Mammary epithelial cell (primary cell): ENCODE measurements around the gene ACSS2.

Experiments used
- EZH2 ChIP-seq: IDR thresholded peaks from 2 replicates; pipeline ENCODE4 v1.6.1; 2012; ENCODE audit warnings: low read length, inconsistent platforms, borderline replicate concordance
- TF ChIP-seq, protein P1 (sequence below), 2 donors: IDR thresholded peaks in 1 of 2; conservative IDR thresholded peaks in 1 of 2; 2 replicates each; pipeline ENCODE4 v1.5.1; 2011 to 2012; ENCODE audit warnings: inconsistent platforms in 2 of 2, low read length in 2 of 2, mild to moderate bottlenecking in 2 of 2, control low read depth in 1 of 2, low read depth in 1 of 2; ENCODE audit not compliant: insufficient read depth in 1 of 2; ENCODE audit errors: extremely low read depth in 1 of 2

DNA sequence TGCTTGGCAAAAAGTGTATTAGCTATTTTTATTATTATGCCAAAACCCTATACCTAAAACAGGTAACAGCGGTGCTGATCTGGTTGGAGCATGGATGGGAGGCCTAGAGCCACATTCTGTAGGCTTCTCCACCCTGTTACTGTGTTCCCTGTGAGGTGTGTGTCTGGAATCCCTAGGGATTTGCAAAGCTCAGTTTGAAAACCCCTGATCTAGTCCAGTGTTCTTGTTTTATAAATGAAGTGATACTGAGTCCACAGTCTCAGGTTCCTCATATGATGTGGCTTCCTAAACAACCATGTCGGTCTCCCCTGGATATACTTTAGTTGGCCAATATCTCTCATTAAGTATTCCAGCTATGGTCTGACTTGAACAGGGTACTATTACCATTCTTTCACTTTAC, 16.3 kb downstream of the ACSS2 start:
- TF ChIP-seq, protein P1, sequence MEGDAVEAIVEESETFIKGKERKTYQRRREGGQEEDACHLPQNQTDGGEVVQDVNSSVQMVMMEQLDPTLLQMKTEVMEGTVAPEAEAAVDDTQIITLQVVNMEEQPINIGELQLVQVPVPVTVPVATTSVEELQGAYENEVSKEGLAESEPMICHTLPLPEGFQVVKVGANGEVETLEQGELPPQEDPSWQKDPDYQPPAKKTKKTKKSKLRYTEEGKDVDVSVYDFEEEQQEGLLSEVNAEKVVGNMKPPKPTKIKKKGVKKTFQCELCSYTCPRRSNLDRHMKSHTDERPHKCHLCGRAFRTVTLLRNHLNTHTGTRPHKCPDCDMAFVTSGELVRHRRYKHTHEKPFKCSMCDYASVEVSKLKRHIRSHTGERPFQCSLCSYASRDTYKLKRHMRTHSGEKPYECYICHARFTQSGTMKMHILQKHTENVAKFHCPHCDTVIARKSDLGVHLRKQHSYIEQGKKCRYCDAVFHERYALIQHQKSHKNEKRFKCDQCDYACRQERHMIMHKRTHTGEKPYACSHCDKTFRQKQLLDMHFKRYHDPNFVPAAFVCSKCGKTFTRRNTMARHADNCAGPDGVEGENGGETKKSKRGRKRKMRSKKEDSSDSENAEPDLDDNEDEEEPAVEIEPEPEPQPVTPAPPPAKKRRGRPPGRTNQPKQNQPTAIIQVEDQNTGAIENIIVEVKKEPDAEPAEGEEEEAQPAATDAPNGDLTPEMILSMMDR (conservative IDR thresholded peaks at IDR 0.05 in 1 of 2, IDR thresholded peaks at IDR 0.05 in 1 of 2; ENCODE audit: extremely low read depth in 1 of 2, insufficient read depth in 1 of 2, low read depth in 1 of 2, low read length in 2 of 2): no peak
- TF ChIP-seq EZH2: no peak
